Measurements from ENCODE around the gene PCDH9.

- TF ChIP-seq CTCF (IDR thresholded peaks at IDR 0.05) (no peak), POLR2A (IDR thresholded peaks at IDR 0.05) (no peak)
Observed at GRCh38 chr13:66362485-66362884, 867.7 kb downstream of the PCDH9 start.

All from thyroid gland (tissue), 4 donors.